ENCODE measurements around the gene KRT9.

Gene KRT9

GRCh38 chr17:41578538-41578937, 6.7 kb upstream of the KRT9 start:
- DNase-seq, result no peak

DNA sequence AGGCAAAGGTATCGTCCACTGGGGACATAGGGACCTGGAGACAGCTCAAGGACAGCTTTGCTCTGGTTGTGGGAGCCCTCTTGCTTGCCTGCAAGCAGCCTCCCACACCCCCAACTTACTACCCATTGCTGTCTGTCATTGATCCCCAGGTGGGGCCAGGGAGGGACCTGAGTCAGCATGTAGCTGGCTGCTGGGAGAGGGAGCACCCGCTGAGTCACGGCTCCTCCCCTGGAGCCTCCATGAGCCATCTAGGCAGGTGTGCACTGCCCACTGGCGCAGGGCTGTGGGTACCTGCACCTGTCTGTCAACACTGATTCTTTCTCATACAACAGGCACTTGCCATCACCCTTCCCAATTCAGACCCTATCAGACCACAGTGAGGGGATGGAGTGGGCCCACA, 4.9 kb upstream of the KRT9 start:
- peak in 2 of 3 experiments; percentile 43 to 62 for DNase-seq

GRCh38 chr17:41575336-41575735, 3.5 kb upstream of the KRT9 start:
- no peak for DNase-seq

GRCh38 chr17:41567317-41567716, 4.5 kb downstream of the KRT9 start:
- no peak for DNase-seq

DNA sequence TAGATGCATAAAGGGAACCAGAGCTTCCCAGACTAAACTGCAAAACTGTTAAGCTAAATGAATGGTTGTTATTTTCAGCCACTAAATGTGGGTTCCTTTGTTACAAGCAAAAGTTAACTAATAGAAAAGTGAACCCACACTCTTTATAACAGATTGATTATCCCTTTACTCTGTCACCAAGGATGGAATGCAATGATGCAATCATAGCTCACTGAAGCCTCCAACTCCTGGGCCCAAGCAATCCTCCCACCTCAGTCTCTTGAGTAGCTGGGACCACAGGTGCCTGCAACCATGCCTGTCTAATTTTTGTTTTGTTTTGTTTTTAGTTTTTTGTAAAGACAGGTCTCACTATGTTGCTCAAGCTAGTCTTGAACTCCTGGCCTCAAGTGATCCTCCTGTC, 6.5 kb downstream of the KRT9 start:
- no peak for DNase-seq

DNA sequence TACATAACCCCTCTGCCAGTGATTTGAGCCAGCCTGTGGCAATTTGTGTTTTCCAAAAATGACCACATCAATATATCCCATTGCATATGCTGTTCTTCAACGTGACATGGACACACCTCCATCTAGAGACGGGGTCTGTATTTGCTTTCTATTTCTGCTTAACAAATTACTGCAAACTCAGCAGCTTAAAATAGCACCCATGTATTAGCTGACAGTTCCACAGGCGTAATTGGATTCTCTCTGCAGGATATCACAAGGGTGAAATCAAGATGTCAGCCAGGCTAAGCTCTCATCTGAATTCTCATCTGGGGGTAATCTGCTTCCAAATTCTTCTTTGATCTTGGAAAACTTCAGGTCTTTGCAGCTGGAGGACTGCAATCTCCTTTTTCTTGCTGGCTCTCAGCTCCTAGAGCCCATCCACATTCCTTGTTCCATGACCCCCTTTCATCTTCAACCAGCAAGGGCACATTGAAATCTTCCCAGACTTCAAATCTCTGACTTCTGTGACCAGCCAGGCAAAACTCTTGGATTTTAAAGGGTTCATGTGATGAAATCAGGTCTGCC, 8.2 kb downstream of the KRT9 start:
- peak in 1 of 3 experiments; percentile 63 for DNase-seq

GRCh38 chr17:41561554-41561953, 10.3 kb downstream of the KRT9 start:
- no peak for DNase-seq

GRCh38 chr17:41559548-41559947, 12.3 kb downstream of the KRT9 start:
- no peak for DNase-seq

DNA sequence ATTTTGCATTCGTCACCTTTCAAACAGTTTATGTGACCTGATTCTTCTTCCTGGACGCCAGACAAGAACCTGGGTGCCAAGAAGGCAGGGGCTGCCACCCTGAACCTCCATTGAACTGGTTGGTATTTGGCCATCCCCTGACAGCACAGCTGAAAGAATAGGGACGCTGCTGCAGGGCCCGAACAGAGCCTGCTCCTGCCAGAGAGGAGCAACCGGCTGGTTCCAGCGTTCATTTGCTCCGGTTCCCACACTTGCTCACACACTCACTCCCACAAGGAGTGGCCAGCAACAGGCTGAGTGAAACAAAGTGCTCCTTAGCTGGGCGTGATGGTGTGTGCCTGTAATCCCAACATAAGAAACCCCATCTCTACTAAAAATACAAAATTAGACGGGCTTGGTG, 14.9 kb downstream of the KRT9 start:
- DNase-seq, result no peak

DNA sequence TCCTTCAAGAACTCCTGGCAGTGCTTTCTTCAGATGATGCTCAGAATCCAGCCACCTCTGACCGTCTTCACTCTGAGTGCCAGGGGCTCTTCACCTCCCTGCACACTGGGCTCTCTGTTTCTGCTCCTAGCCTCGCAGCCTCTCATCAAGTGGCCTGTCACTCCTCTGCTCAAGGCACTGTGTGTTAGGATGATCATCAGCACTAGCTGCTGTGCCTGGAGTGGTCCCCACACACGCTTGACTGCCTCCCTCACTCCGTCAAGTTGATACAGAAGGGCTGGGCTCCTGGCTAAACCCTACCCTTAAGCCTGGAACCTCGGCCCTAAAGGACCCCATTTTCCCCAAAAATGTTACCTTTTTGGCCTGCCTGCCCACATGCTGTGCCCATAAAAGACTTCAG, 15.6 kb downstream of the KRT9 start:
- no peak for DNase-seq

DNA sequence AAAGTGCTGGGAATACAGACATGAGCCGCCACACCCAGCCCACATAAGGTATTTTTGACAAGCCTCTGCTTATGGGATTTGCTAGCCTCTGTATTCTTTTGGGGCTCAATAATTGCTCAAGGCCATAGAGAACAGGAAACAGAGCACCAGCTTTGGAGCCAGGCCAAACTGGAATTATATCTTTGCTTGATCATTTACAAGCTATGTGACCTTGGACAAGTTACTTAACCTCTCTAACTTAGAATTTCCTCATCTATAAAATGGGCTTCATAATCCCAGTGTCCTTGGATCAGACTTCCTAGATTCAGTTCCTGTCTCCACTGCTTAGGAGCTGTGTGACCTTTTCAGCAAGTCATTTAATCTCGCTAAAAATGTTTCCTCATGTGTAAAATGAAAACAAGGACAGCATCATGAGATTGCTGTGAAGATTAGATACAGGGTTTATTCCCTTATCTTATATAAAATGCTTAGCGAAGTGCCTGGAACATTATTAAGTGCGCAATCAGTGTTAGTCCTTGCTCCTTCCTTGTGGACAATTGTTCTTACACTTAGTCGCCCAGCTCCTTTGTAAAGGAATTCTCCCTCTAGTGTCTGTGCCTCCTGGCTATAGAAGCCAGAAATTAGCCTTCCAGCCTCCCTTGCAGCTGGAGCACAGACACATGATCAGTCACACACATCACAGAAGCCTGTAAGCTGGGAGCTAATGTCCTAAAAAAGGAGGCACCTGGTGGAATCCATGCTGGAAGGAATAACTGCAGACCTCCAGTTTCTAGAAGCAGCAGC, 16.6 kb downstream of the KRT9 start:
- DNase-seq, result no peak

DNA sequence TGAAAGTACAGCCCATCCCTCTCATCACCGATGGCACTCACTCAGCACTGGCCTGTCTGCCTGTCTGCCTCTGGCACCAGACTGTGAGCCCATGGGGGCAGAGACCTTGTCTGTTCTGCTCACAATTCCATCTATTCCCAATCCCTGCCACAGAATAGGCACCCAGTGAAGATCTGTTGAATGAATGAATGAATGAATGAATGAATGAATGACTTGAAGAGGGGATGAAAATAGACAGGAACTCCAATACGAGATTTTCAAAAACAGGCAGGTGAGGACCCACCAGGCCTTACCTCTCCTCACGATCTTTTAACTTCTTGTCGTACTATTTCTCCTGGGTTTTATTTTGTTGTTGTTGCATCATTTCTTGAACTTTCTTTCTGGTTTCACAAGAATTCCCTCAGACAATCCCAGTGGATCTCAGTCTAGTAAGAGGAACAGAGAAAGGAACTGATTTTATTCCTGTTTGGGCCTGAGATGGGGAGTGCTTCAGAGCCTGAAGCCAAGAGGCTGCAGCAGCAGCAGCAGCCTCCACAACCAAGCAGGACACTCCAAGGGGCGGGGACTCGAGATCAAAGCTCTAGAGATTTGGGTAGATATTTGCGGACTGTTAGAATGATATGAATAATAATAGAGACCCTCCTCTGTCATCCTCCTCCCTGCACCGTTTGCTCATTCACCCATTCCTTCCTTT, 17.7 kb downstream of the KRT9 start:
- DNase-seq, result no peak

- DNase-seq, result no peak
These were observed 18.7 kb downstream of the KRT9 start for GRCh38 chr17:41553176-41553575.

GRCh38 chr17:41552455-41552854, 19.4 kb downstream of the KRT9 start:
- no peak for DNase-seq

- DNase-seq, result no peak
These were observed 20.5 kb downstream of the KRT9 start for GRCh38 chr17:41551365-41551764.

GRCh38 chr17:41549596-41550039, 22.2 kb downstream of the KRT9 start:
- DNase-seq, result peak in 1 of 3 experiments; percentile 9

DNA sequence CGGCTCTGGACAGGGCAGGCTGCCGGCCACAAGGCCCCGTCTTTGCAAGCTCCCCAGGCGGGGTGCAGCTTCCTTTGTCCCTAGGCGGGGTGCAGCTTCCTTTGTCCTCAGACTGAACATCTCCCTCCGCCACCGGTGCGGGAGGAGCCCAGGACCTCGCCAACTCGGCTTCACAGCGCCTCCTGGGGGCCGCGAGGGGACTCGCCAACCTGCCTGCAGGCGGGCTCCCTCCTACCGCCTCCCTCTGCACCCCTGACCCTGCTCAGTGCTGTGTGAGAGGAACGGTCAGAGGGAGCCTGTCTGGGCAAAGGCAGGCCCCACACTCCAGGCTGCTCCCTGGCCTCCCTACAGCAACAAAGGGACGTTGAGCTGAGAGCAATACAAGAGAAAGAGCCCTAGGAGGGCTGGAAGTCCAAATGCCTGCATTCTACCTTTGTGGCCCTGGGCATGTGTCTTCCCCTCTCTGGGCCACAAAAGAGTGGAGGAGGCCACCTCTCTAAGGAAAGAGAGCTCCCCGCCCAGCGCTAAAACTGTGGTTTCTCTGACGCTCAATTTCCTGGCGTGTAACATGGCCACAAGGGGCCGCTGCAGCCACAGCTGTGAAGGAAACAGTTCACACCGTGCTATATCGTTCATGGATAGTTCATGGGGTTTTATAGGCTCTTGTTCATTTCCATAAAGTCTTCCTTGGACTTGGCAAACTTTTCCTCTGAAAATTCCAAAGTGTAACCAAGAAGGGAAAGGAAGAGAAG, 22.8 kb downstream of the KRT9 start:
- peak; percentile 74 to 86 (median 82) for DNase-seq

GRCh38 chr17:41547921-41548843, 23.7 kb downstream of the KRT9 start:
- DNase-seq, result no peak

- DNase-seq, result peak in 1 of 3 experiments; percentile 34
These were observed 24.4 kb downstream of the KRT9 start for GRCh38 chr17:41547378-41547841.

DNA sequence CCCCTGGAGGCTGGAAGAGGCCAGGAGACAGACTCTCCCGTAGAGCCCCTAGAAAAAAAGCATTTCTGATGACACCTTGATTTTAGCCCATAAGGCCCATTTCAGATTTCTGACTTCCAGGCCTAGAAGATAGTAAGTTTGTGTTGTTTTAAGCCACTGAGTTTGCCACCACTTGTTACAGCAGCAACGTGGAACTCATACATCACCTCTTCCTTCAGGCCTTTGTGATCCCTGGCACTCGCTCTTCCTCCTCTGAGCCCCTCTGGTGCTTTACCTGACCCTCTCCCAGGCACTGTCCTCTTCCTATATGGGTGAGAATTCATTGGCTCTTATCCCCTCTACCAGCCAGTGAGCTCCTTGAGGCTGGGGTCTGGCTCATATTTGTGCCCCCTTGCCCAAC, 25.0 kb downstream of the KRT9 start:
- DNase-seq, result no peak

GRCh38 chr17:41545829-41546410, 25.9 kb downstream of the KRT9 start:
- DNase-seq, result no peak

DNA sequence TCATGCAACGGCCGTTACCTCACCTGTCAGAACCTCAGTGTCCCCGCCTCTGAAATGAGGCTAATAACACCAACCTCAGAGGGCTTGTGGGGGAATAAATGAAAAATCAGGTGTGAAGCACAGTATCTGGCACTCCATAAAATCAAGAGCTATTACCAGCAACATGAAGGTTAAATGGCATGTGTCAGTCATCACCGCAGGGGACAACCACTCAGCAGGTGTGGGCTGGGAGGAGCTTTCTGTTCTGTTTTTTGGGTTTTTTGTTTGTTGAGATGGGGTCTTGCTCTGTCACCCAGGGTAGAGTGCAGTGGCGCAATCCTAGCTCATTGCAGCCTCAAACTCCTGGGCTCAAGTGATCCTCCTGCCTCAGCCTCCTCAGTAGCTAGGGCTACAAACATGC, 26.9 kb downstream of the KRT9 start:
- no peak for DNase-seq
